HCT116 (cell line): ENCODE measurements around the gene KRTAP20-4. TPM values are rescaled to one million over a fixed set of nuclear protein-coding genes. Genes with fewer than 3 reads are reported as not detected.

Experiments used
- ATAC-seq: fragments of 200-7000 bp; cut with Tn5 transposase; 2 replicates; pipeline ENCODE4 v1.9.1; 2020; ENCODE audit warnings: mild to moderate bottlenecking, moderate library complexity
- BruUV-seq: library from RNA; stranded (reverse); fragments of 400-500 nt; replicated peaks from 2 replicates; lab custom pipeline; 2021; lab: Mats Ljungman, UMichigan
- CTCF ChIA-PET: fragments of 300-600 bp; sonication (Branson Sonifier 250); formaldehyde crosslinking; loops from one replicate; lab custom pipeline; 2021; ENCODE audit warnings: antibody characterized with exemption; lab: Charles Lee
- POLR2A ChIA-PET: fragments of 300-600, 350-600 bp; sonication (Branson Sonifier 250); formaldehyde crosslinking; loops from one replicate; lab custom pipeline; 2021; ENCODE audit warnings: antibody characterized with exemption; lab: Charles Lee
- RAD21 ChIA-PET, 2 experiments: fragments of 300-600 bp; sonication (Branson Sonifier 250); formaldehyde crosslinking; loops; one replicate each; lab custom pipeline; 2023; ENCODE audit warnings: low total read pairs in 2 of 2; ENCODE audit not compliant: uncharacterized antibody in 2 of 2, unreplicated experiment in 2 of 2, low non-redundant PET in 1 of 2; lab: Charles Lee
- DNase-seq: peaks from one replicate; pipeline ENCODE4 v3.0.0-alpha.2; 2010; ENCODE audit warnings: low read depth, low spot score
- H2AFZ ChIP-seq: fragments of 200-600 bp; shearing (Covaris generic), sonication (generic); 2 replicates; pipeline ENCODE4 v1.6.1; 2017; ENCODE audit warnings: low read depth, mixed run types, mixed read lengths, antibody characterized with exemption, low read length; ENCODE audit not compliant: poor library complexity, severe bottlenecking
- H3K27ac ChIP-seq: 2 replicates; pipeline ENCODE4 v1.5.1; 2012; ENCODE audit warnings: low read depth, low read length
- H3K27me3 ChIP-seq: fragments of 200-600 bp; sonication (generic); 2 replicates; pipeline ENCODE4 v1.6.1; 2016; ENCODE audit warnings: mixed run types, low read length, mixed read lengths; ENCODE audit not compliant: insufficient read depth
- H3K36me3 ChIP-seq, 2 experiments: fragments of 200-500 bp in 1 of 2; fragments of 200-600 bp in 1 of 2; sonication (Bioruptor generic) in 1 of 2; sonication (generic) in 1 of 2; 2 replicates each; pipeline versions ENCODE4 v1.5.1 to v1.6.1; 2014 to 2016; ENCODE audit warnings: low read length in 2 of 2, inconsistent platforms in 1 of 2, mixed read lengths in 1 of 2, mixed run types in 1 of 2; ENCODE audit not compliant: insufficient read depth in 2 of 2, control insufficient read depth in 1 of 2
- H3K4me1 ChIP-seq, 2 experiments: fragments of 200-600 bp in 1 of 2; sonication (generic) in 1 of 2; 2 replicates each; pipeline versions ENCODE4 v1.5.1 to v1.6.1; 2012 to 2017; ENCODE audit warnings: low read length in 2 of 2, inconsistent platforms in 1 of 2, mild to moderate bottlenecking in 1 of 2, mixed read lengths in 1 of 2, mixed run types in 1 of 2, moderate library complexity in 1 of 2; ENCODE audit not compliant: insufficient read depth in 2 of 2, control insufficient read depth in 1 of 2
- H3K4me2 ChIP-seq: fragments of 200-600 bp; sonication (generic); 2 replicates; pipeline ENCODE4 v1.6.1; 2017; ENCODE audit warnings: mixed run types, low read length, mixed read lengths
- H3K4me3 ChIP-seq, 2 experiments: fragments of 200-600 bp in 1 of 2; sonication (generic) in 1 of 2; replicated peaks in 1 of 2; 2 replicates each; pipeline ENCODE4 v1.5.1; 2011 to 2016; ENCODE audit warnings: low read length in 2 of 2, control low read depth in 1 of 2, low read depth in 1 of 2, mild to moderate bottlenecking in 1 of 2, mixed read lengths in 1 of 2, mixed run types in 1 of 2
- H3K79me2 ChIP-seq: fragments of 200-600 bp; sonication (generic); 2 replicates; pipeline ENCODE4 v1.6.1; 2017; ENCODE audit warnings: mild to moderate bottlenecking, mixed run types, low read length, moderate library complexity, mixed read lengths; ENCODE audit not compliant: insufficient read depth
- H3K9ac ChIP-seq: fragments of 200-600 bp; sonication (generic); 2 replicates; pipeline ENCODE4 v1.6.1; 2016; ENCODE audit warnings: low read length, mixed read lengths
- H3K9me2 ChIP-seq: fragments of 200-600 bp; sonication (generic), shearing (Covaris generic); 2 replicates; pipeline ENCODE4 v1.6.1; 2017; ENCODE audit warnings: mixed run types, mild to moderate bottlenecking, moderate library complexity; ENCODE audit not compliant: insufficient read depth
- H3K9me3 ChIP-seq, 2 experiments: fragments of 200-500 bp in 1 of 2; fragments of 200-600 bp in 1 of 2; sonication (Bioruptor generic) in 1 of 2; sonication (generic) in 1 of 2; 2 replicates each; pipeline ENCODE4 v1.6.1; 2014 to 2017; ENCODE audit warnings: low read length in 2 of 2, mixed read lengths in 2 of 2, inconsistent platforms in 1 of 2, low read depth in 1 of 2, mild to moderate bottlenecking in 1 of 2, mixed run types in 1 of 2, moderate library complexity in 1 of 2; ENCODE audit not compliant: control insufficient read depth in 1 of 2, insufficient read depth in 1 of 2
- H4K20me1 ChIP-seq: fragments of 200-600 bp; sonication (generic), shearing (Covaris generic); 2 replicates; pipeline ENCODE4 v1.6.1; 2017; ENCODE audit warnings: mixed run types, mild to moderate bottlenecking, moderate library complexity; ENCODE audit not compliant: insufficient read depth
- CTCF ChIP-seq, 3 experiments: fragments of 200-600 bp in 1 of 3; sonication (generic) in 1 of 3; IDR thresholded peaks in 2 of 3; conservative IDR thresholded peaks in 1 of 3; 2 replicates each; pipeline ENCODE4 v1.5.1; 2012 to 2017; ENCODE audit warnings: low read depth in 2 of 3, low read length in 2 of 3, antibody characterized with exemption in 1 of 3, borderline replicate concordance in 1 of 3, control low read depth in 1 of 3, mild to moderate bottlenecking in 1 of 3, mixed read lengths in 1 of 3, mixed run types in 1 of 3, moderate library complexity in 1 of 3; ENCODE audit not compliant: insufficient read depth in 1 of 3
- ELF1 ChIP-seq: IDR thresholded peaks from 2 replicates; pipeline ENCODE4 v1.6.1; 2012; ENCODE audit warnings: low read depth, borderline replicate concordance
- EZH2 ChIP-seq: fragments of 200-600 bp; sonication (generic); IDR thresholded peaks from 2 replicates; pipeline ENCODE4 v1.6.1; 2017; ENCODE audit warnings: antibody characterized with exemption, mixed run types
- EZH2phosphoT487 ChIP-seq: fragments of 200-600 bp; IDR thresholded peaks from 2 replicates; pipeline ENCODE4 v1.6.1; 2018; ENCODE audit warnings: antibody characterized with exemption, borderline replicate concordance
- MAX ChIP-seq: IDR thresholded peaks from 2 replicates; pipeline ENCODE4 v1.6.1; 2012
- POLR2AphosphoS5 ChIP-seq: IDR thresholded peaks from 2 replicates; pipeline ENCODE4 v1.6.1; 2011; ENCODE audit warnings: mild to moderate bottlenecking, low read depth, low read length, moderate library complexity
- RAD21 ChIP-seq: IDR thresholded peaks from 2 replicates; pipeline ENCODE4 v1.6.1; 2012; ENCODE audit warnings: low read depth, mild to moderate bottlenecking
- REST ChIP-seq: IDR thresholded peaks from 2 replicates; pipeline ENCODE4 v1.6.1; 2012; ENCODE audit warnings: low read depth
- SIN3A ChIP-seq: IDR thresholded peaks from 2 replicates; pipeline ENCODE4 v1.6.1; 2012; ENCODE audit warnings: low read depth
- SP1 ChIP-seq: IDR thresholded peaks from 2 replicates; pipeline ENCODE4 v1.6.1; 2012; ENCODE audit warnings: low read depth
- SRF ChIP-seq: IDR thresholded peaks from 2 replicates; pipeline ENCODE4 v1.6.1; 2012; ENCODE audit warnings: low read depth
- TCF7L2 ChIP-seq: IDR thresholded peaks from 2 replicates; pipeline ENCODE4 v1.7.0; 2011; ENCODE audit warnings: borderline replicate concordance, inconsistent platforms; ENCODE audit not compliant: insufficient read depth, insufficient read length; ENCODE audit errors: extremely low read depth
- ZFX ChIP-seq: fragments of 450-650 bp; IDR thresholded peaks from 2 replicates; pipeline ENCODE4 v1.6.1; 2017
- ZNF274 ChIP-seq: fragments of 200-500 bp; sonication (Bioruptor generic); IDR thresholded peaks from 2 replicates; pipeline ENCODE4 v1.6.1; 2014; ENCODE audit warnings: mild to moderate bottlenecking, low read depth, low read length, inconsistent platforms
- intact Hi-C: fragments of 100-400 bp; cut with micrococcal nuclease; formaldehyde crosslinking; loops from 2 replicates; pipeline ENCODE4 v1.10.0; 2022
- total RNA-seq: library from RNA; stranded (reverse); gene quantifications from one replicate; pipeline ENCODE4 v1.2.1, GENCODE V29; 2021; ENCODE audit not compliant: unreplicated experiment

KRTAP20-4 gene
- total RNA-seq, 1 experiment from 2014 or later = not detected

- Histone ChIP-seq H3K36me3 (no peaks in the 10 kb centered on the region), H4K20me1 (no peaks in the 10 kb centered on the region), H3K4me2 (no peak overlapping the region), H3K4me1 (no peaks in the 10 kb centered on the region), H3K27ac (no peak overlapping the region), H3K9me3 (peaks cover 7 to 29% of the 10 kb centered on the region in 2 experiments; a peak in 2 of 4 replicates), H2AFZ (no peak overlapping the region), H3K9me2 (no peaks in the 10 kb centered on the region), H3K27me3 (no peaks in the 10 kb centered on the region), H3K79me2 (no peaks in the 10 kb centered on the region), H3K9ac (no peak overlapping the region), H3K4me3 (no peak overlapping the region)
- no peak for DNase-seq
- ChIA-PET RAD21 (no interaction called here), POLR2A (no interaction called here), CTCF (no interaction called here)
- no peak for ATAC-seq
- BruUV-seq = no TSS peak
- TF ChIP-seq MAX = no peak
- intact Hi-C loops = no loop called here
Observed at GRCh38 chr21:30625449-30626165, 5.2 kb downstream of the KRTAP20-4 start.

GRCh38 chr21:30628109-30628508 lies 7.7 kb downstream of the KRTAP20-4 start:
- H3K27ac ChIP-seq = no peak overlapping the region
- H3K9me3 ChIP-seq = peaks cover 15 to 26% of the 10 kb centered on the region in 2 experiments; a peak in 2 of 4 replicates
- no peaks in the 10 kb centered on the region for H3K79me2 ChIP-seq
- no TSS peak for BruUV-seq
- no peaks in the 10 kb centered on the region for H3K27me3 ChIP-seq
- ChIA-PET CTCF (no interaction called here), RAD21 (no interaction called here), POLR2A (no interaction called here)
- DNase-seq = no peak
- H3K4me1 ChIP-seq = no peaks in the 10 kb centered on the region
- no peak overlapping the region for H3K9ac ChIP-seq
- TF ChIP-seq SP1 (no peak), EZH2 (no peak), RAD21 (no peak), TCF7L2 (no peak), CTCF (IDR thresholded peaks at IDR 0.05 in 2 of 3, conservative IDR thresholded peaks at IDR 0.05 in 1 of 3; ENCODE audit: borderline replicate concordance in 1 of 3, insufficient read depth in 1 of 3, low read depth in 2 of 3, low read length in 2 of 3) (no peak), ZFX (no peak), ZNF274 (no peak), EZH2phosphoT487 (no peak), ELF1 (no peak), SRF (no peak), SIN3A (no peak), REST (no peak), POLR2AphosphoS5 (no peak)
- no peak overlapping the region for H2AFZ ChIP-seq
- H3K4me3 ChIP-seq = no peak overlapping the region
- no peaks in the 10 kb centered on the region for H4K20me1 ChIP-seq
- ATAC-seq = no peak
- intact Hi-C loops = no loop called here
- H3K9me2 ChIP-seq = no peaks in the 10 kb centered on the region
- no peak overlapping the region for H3K4me2 ChIP-seq
- H3K36me3 ChIP-seq = no peaks in the 10 kb centered on the region
